GM19452 (cell line): ENCODE results near the gene ST3GAL3.

Source experiments
- ATAC-seq: cut with Tn5 transposase; IDR thresholded peaks from one replicate; pipeline ENCODE4 v1.9.1; 2021; ENCODE audit not compliant: unreplicated experiment

The ST3GAL3 gene

DNA sequence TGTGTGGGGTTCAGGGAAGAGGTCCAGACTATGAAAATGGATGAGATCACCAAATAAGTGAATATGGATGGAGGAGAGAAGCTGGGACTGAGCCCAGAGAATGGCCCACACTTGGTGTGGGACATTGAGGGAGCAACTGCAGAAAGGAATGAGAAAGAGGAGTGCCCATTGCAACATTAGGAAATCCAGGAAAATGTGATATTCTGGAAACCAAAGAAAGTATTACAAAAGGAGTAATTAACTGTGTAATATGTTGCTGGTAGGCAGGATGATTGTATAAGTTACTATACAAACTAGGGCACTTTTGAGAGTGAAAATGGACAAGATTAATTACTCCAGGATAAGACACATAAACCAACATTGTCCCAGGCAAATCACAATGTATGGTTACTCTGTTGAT, 166.5 kb downstream of the ST3GAL3 start:
- ATAC-seq: no peak

DNA sequence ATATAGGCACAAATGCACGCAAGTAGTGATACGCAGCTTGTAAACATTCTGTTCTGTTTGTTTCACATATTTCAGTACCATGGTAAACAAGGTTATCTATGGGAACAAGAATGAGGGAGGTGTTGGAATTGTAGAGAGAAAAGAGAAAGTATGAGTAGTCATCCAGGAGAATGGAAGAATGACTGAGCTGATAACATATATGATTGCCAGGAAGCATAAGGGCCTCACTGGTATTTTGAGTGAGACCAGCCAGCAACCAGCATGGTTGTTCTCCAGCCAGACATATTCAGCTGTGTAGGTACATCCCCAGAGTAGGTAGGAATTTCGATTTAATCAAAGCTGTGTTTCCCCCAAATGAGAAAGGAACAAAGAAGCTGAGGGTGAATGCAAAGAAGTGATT, 167.4 kb downstream of the ST3GAL3 start:
- ATAC-seq: no peak

DNA sequence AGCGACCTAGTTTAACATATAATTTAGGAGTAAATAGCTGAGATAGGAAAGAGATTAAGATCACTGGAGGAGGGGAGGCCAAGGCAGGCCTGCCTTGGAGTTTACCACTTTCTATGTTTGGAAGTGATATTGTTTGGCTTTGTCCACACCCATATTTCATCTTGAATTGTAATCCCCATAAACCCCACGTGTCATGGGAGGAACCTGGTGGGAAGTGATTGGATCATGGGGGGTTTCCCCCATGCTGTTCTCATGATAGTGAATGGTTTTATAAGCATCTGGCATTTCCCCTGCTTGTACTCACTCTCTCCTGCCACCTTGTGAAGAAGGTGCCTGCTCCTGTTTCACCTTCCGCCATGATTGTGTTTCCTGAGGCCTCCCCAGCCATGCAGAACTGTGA, 168.0 kb downstream of the ST3GAL3 start:
- no peak for ATAC-seq

DNA sequence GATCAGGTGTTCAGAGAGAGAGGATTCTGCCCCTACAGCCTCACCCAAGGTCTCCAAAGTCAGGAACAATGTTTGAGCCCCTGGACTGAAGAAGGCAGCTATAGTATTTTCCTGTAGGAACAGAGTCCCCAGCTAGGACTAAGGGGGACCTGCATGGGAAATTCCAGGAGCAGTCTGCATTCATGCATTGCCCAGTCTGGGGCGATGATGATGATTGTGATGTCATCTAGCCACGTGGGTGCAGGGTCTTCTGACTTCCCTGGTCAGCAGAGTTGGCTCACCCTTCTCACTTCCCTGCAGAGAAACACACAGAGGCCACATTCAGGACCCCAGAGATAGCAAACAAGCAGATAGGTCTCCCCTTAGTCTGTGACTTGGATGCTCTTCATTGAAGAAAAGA, 169.8 kb downstream of the ST3GAL3 start:
- no peak for ATAC-seq

DNA sequence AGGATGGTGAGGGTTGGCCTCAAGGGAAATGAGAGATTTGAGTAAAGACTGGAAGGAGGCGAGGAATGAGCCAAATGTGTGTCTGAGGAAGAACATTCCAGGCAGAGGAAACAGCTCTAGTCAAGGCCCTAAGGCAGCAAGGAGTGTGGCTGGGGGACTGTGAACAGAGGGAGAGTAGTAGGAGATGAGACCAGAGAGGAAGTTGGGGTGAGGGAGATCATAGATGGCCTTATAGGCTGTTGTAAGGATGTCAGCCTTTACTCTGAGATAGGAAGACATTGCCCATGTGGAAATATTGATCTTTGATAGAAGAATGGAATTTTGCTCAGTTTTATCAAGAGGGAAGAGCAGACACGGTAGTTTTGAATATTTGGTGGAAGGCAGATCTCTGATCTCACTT, 171.1 kb downstream of the ST3GAL3 start:
- no peak for ATAC-seq

DNA sequence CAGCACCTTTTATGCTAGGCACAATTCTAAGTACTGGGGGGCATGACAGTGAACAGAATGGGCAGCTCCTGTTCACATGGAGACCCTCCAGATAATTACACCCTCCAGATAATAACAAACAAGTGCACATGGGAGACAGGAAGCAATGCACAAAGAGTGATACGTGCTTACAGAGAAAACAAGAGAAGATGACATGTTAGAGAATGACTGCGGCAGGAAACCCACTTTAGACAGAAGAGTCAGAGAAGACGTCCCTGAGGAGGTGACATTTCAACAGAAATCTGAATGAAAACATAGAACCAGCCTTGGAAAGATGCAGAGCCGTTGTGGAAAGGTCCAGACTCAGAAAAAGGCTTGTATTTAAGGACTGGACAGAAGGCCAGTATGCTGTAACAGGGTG, 171.5 kb downstream of the ST3GAL3 start:
- ATAC-seq: no peak

DNA sequence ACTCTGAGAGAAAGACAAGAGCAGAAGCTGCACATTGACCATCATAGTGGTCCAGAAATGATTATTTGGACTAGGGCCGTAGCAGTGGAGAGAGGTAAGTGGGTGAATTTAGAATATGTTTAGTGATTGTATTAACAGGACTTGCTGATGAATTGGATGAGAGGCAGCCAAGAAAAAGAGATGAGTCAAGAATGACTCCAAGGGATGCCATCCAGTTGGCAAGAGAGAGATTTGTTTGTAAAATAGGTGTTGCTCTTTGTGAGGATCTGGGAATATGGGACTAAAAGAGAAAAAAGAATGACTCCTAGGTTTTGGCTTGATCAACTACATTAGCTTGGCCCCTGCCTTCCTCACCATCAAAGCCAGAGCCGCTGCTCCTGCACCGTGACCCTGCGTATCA, 172.1 kb downstream of the ST3GAL3 start:
- no peak for ATAC-seq

DNA sequence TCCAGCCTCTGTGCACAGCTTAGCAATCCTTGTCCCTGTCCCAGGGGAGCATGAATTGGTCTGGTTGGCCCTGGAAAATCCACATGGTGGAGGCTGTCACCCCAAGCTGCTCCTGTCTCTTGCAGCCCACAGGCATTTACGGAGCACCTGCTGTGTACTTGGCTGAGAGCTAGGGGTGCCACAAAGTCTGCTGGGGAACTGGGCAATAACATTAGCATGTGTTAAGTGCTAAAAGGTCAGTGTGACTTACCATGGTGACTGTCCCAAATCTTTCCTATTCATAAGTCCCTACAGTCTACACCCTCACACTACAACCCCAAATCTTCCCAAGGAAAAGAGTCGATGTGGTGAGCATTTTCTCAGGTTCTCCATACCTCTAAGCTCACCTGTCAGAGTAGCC, 172.7 kb downstream of the ST3GAL3 start:
- ATAC-seq: no peak

DNA sequence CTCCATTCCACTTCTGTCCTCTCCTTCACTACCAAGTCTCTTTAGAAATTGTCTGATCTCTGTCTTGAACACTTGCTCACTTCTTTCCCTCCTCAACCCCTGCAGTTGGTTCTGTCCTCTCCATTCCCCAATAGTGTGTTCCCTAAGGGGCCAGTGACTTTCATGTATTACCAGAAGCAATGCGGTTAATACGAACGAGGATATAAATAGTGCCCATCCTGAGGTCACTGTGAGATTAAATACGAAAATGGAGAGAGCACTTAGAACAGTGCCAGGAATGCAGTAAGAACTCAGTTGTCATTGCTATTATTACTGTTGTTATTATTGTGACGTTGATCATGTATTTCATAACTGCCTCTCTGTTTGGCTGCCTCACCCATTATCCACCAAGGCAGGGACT, 173.3 kb downstream of the ST3GAL3 start:
- ATAC-seq: no peak

DNA sequence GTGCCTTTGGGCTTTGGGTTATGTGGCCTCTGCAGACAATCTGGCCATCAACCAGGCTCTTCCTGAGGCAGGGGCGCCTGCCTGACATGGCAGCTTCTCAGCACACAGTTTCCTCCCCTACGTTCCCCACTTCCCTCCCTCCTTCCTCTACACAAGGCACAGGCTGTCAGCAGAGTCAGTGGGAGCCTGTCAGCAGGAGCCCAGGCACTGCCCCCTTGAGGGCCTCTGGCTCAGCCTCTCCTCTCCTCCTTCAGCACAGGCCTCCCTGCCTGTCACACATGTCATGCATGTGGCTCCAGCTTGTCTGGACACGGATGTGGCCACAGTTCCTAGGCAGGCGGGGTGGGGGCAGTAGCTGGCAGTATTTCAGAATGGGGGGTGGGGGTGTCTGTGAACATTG, 174.1 kb downstream of the ST3GAL3 start:
- no peak for ATAC-seq

DNA sequence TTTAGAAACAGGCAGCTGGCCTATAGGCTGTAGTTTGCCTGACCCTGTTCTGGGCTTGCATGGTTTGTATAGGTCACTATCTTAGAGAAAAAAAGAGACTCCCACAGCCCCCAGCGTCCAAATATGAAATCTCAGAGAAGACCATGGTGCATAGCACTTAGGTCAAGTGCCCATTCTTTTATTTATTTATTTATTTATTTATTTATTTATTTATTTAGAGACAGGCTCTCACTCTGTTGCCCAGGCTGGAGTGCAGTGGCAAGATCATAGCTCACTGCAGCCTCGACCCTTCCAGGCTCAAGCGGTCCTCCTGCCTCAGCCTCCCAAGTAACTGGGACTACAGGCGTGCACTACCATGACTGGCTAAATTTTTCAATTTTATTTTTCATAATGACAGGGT, 175.4 kb downstream of the ST3GAL3 start:
- ATAC-seq: no peak

DNA sequence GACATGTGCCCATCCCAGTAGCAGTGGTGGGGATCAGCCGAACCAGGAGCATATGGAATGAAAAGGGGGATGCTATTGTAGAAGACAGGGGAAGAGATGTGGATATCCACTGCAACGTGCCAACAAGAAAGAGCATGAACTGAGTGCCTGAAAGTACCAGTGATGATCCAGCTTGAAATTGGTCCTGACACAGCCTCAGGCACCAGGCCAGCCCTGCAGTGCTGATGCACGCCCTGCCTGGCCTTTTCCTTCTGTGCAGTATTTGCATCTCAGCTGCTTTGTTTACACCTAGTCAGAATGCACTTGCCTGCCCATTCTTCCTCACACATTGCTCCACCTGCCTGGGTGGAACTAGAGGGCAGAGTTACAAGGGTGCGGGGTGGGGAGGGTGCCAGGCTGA, 176.0 kb downstream of the ST3GAL3 start:
- no peak for ATAC-seq

DNA sequence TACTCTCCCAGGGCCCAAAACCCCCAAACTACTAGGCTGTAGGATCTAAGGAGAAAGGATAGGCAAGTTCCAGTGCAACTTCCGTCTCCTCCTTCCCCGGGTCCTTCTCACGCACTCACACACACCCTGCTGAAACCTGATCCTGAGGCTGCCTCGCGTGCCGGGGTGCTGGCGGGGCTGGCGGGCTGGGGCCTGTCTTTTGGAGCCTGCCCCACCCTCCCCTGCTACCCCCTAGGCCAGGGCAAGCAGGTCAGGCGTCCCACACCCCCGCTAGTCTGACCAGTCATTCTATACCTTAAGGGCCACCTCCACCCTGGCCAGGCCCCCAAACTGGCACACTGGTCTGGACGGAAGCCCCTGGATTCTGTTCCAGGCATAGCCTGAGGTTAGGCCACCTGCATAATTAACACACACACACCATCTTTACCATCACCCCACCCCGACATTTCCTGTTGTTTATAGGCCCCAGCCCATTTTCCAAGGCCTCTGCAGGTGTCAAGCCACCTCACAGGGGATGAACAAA, 178.0 kb downstream of the ST3GAL3 start:
- ATAC-seq: no peak

DNA sequence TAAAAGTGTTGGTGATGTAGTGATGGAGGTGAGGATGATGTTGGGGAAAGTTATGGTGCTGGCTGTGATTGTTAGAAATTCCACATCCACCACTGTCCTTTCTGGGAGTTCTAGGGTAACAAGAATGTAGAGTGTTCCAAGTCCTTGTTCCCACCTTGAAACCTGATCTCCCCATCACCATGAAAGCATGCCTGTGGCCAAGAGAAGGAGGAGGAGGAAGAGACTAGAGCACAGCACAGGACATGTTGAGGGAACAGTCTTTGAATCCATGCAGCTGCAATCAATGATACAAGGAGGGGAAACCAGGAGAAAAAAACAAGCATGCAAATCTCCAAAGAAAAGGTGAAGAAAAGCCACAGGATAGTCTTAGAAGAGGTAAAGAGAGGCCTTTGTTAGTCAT, 180.4 kb downstream of the ST3GAL3 start:
- ATAC-seq: no peak

DNA sequence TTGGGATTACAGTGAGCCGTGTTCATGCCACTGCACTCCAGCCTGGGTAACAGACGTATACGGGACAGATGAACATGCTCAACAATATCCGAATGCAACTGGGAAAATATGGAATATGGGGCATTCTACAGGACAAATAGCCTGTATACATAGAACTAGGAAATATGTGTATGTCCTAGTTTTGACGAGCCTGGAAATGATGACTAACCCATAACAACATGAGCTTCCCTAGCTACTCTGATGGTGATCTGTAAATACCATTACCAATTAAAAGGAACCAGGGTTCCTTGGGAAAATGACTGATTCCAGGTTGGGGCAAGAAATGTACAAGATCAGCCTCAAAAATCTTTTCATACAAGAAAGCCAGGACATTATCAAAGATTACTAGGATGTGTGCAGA, 183.5 kb downstream of the ST3GAL3 start:
- no peak for ATAC-seq

DNA sequence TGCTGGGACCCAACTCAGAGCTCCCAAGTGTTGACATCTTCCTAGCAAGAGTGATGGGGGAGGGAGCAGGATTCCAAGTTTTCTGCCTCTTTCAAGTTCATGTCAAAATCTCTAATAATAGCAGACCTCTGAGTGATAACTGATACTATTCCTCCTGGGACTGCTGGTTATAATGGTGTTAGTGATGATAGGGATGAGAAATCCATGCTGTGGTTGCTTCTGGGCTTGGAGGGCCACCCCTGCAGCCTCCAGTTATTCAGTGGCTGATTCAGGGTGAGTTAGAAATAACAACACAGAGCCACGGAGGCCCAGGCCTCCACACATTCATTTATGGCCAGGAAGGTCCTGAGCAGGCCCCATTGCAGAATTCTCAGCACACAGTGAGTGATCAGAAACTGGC, 185.7 kb downstream of the ST3GAL3 start:
- no peak for ATAC-seq

DNA sequence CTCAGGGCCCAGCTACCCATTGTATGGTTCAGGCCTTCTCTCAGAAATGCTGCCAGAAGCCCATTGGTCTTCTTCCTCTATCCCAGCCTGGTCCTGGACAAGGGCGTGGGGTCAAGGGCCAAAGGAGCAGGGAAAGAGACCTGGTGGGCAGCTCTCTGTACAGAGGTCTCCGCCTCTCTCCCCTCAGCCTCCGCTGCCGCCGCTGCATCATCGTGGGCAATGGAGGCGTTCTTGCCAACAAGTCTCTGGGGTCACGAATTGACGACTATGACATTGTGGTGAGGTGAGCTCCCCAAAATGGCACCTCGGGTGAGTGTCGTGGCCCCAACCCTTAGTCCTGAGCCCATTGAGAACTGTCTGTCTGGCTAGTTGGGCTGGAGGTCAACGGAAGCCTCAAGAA, 191.6 kb downstream of the ST3GAL3 start:
- ATAC-seq: no peak

DNA sequence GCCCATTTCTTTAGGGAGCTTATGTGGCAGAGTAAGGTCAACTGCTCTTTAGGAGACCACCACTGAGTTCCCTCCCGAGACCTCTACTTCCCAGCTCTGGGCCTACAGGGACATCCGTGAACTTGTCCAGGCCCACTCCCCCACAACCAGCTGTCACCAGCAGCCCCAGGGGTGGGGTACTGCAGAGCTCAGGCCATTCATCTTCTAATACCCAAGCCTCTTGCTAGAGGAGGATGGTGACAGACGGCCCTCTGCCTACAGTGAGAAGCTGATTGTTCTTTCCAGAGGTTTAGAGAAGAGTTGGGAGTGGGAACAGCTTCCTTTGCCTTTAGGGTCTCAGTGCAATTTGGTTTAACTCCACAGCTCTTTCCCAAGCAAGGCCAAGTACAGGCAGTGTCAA, 193.1 kb downstream of the ST3GAL3 start:
- no peak for ATAC-seq

DNA sequence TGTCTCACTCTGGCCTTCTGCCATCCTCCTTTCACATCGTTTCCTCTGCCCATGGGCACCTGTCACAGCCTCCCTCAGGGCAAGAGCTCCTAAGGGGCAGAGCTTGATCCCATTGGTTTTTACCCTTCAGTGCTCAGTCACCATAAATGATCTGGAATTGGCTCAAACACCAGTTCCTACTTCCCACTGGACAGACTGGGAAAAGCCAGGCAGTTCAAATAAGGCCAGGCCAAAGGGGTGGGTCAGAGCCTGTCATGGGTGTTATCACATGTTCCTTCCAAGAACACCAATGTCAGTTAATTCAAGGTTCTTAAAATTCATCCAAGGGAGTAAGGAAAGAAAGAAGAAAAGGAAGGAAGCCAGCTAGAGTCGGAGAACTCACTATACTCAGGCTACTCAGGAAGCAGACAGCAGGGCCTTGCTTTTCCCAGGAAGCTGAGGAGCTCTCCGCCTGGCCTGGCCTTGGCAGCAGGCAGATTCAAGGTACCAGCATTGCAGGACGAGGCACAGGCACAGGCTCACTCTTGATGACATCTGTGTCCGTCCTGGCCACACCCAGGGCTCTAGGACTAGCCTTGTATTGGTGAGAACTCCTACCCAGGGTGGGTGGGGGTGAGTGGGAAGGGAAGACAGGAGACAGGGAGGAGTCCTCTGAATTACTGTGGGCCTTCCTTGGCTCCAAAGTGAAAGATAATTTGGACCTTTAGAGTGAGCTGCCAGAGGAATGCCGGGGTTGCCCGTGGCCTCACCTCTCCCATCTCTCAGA, 194.0 kb downstream of the ST3GAL3 start:
- no peak for ATAC-seq

DNA sequence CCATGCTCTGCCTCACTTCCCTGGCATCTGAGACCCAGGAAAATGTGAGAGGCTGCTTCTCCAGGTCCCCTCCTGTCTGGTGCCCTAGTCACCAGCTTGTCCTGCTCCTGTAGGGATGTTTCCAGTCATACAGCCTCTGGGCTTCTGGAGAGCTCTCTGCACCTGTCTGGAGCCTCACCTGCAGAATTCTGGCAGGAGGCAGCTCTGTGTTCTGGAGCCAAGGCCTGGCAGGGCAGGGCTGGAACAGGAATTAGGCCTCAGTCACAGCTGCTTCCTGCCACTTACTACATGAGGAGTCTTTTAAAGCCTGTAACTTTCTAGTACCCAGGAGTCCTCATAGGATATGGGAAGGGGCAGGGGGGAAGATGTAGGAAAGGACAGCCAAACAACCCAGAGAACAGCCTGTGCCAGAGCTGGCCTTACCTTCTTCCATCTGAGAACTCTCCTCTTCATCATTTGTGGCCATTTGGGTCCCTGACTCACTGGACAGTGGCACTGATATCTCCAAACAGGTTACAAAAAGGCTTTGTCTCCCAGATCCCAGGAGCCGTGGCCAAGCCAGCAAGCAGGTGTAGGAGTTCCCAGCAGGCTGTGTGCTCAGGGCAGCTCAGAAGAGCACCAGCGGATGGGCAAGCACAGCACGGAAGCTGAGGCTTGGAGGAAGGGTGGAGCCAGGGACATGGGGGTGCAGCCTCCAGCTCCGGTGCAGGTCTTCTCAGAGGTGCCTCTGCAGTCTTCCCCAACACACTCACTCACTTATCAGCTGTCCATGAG, 194.9 kb downstream of the ST3GAL3 start:
- no peak for ATAC-seq

DNA sequence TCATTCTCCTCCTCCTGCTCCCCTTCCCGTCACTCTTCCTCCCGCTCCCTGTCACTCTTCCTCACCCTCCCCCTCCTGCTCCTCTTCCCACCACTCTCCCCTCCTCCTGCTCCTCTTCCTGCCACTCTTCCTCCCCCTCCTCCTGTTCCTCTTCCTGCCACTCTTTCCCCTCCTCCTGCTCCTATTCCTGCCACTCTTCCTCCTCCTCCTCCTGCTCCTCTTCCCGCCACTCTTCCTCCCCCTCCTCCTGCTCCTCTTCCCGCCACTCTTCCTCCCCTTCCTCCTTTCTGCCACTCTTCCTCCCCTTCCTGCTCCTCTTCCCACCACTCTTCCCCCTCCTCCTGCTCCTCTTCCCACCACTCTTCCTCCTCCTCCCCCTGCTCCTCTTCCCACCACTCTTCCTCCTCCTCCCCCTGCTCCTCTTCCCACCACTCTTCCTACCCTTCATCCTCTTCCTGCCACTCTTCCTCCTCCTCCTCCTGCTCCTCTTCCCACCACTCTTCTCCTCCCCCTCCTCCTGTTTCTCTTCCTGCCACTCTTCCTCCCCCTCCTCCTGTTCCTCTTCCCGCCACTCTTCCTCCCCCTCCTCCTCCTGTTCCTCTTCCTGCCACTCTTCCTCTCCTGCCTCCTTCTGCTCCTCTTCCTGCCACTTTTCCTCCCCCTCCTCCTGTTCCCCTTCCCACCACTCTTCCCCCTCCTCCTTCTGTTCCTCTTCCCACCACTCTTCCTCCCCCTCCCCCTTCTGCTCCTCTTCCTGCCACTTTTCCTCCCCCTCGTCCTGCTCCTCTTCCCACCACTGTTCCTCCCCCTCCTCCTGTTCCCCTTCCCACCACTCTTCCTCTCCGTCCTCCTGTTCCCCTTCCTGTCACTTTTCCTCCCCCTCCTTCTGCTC, 197.6 kb downstream of the ST3GAL3 start:
- ATAC-seq: no peak
